ENCODE data around the gene COMMD6. TPM values are rescaled to one million over a fixed set of nuclear protein-coding genes. Genes with fewer than 3 reads are reported as not detected.

COMMD6 gene
- total RNA-seq, 1 donor from 2014 or later, result 120 TPM

Other genes with a start within 250 kb of the COMMD6 start
- gene TBC1D4, start 55.7 kb downstream of the COMMD6 start, total RNA-seq, result 36.4 and 39.7 TPM in 2 replicates
- 35.4 and 37.9 TPM in 2 replicates for gene UCHL3, start 11.9 kb upstream of the COMMD6 start, total RNA-seq
- 6.2 and 6.9 TPM in 2 replicates for gene LMO7, start 98.5 kb upstream of the COMMD6 start, total RNA-seq

Data from activated T-helper 2 cell treated with anti-CD3 and anti-CD28 coated beads, Interferon-gamma antibody, Interleukin-2, Interleukin-4, amounts not matched to agents 10 μg/mL and 5 μg/mL and 100 μg/mL, durations not matched to agents 14 hours and 24 hours and 36 hours (primary cell).